ENCODE measurements around the gene PLB1. TPM values are rescaled to one million over a fixed set of nuclear protein-coding genes. Genes with fewer than 3 reads are reported as not detected.

Gene PLB1
- polyA plus RNA-seq, 1 donor from 2014 or later: 2.8 TPM

DNA sequence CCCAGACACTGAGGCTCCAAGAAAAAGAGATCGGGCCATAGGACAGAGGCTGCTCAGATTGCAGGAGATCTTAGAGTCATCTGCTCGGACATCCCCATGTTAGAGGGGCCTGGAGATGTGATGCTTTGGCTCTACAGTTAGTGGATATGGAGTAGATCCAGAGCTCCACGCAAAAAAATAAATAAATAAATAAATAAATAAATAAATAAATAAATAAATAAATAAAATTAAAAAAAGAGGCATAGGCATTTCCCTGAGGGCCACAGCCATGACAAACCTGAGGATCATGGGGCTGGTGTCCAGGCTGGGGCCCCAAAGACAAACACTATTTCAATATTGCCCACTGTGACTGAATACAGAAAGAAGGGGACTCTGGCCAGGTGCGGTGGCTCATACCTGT lies 85.5 kb downstream of the PLB1 start:
- Histone ChIP-seq H3K4me3 (ENCODE audit: low read length) (no peak overlapping the region), H3K9ac (ENCODE audit: low read length) (no peak overlapping the region), H2AFZ (ENCODE audit: low read depth, low read length) (no peak overlapping the region), H3K9me2 (ENCODE audit: insufficient read depth, low read length) (no peaks in the 10 kb centered on the region), H3K79me2 (replicated peaks; ENCODE audit: insufficient read depth, low read length) (no peaks in the 10 kb centered on the region), H3F3A (ENCODE audit: insufficient read depth, low read length, poor library complexity, severe bottlenecking) (no peaks in the 10 kb centered on the region), H3K4me2 (ENCODE audit: low read length) (no peak overlapping the region), H3K36me3 (ENCODE audit: insufficient read depth, low read length) (no peaks in the 10 kb centered on the region), H3K27ac (ENCODE audit: low read length) (no peak overlapping the region), H4K20me1 (ENCODE audit: insufficient read depth) (no peaks in the 10 kb centered on the region), H3K27me3 (ENCODE audit: insufficient read depth, low read depth, low read length) (no peaks in the 10 kb centered on the region), H3K9me3 (ENCODE audit: low read length) (no peaks in the 10 kb centered on the region)
- no peak for TF ChIP-seq RAD21 (conservative IDR thresholded peaks at IDR 0.05)
- no peak for TF ChIP-seq SMC3 (conservative IDR thresholded peaks at IDR 0.05; ENCODE audit: poor library complexity)
- TF ChIP-seq CTCF (IDR thresholded peaks at IDR 0.05; ENCODE audit: poor library complexity, severe bottlenecking): no peak
- no peak for TF ChIP-seq POLR2AphosphoS5 (IDR thresholded peaks at IDR 0.05)
- no peak for TF ChIP-seq EZH2 (IDR thresholded peaks at IDR 0.05; ENCODE audit: borderline replicate concordance, insufficient read depth, low read length, poor library complexity, severe bottlenecking)
- no peak for TF ChIP-seq REST (IDR thresholded peaks at IDR 0.05; ENCODE audit: borderline replicate concordance)
- no peak for TF ChIP-seq TAF1 (IDR thresholded peaks at IDR 0.05; ENCODE audit: low read depth)
- no peak for TF ChIP-seq MXI1 (conservative IDR thresholded peaks at IDR 0.05; ENCODE audit: poor library complexity, severe bottlenecking)
- TF ChIP-seq EP300 (conservative IDR thresholded peaks at IDR 0.05; ENCODE audit: poor library complexity, severe bottlenecking): no peak

- Histone ChIP-seq H3K4me3 (ENCODE audit: low read length) (no peak overlapping the region), H2AFZ (ENCODE audit: low read depth, low read length) (no peak overlapping the region), H3K27me3 (ENCODE audit: insufficient read depth, low read depth, low read length) (no peaks in the 10 kb centered on the region), H3K9ac (ENCODE audit: low read length) (no peak overlapping the region), H3K36me3 (ENCODE audit: insufficient read depth, low read length) (no peaks in the 10 kb centered on the region), H3K9me2 (ENCODE audit: insufficient read depth, low read length) (no peaks in the 10 kb centered on the region), H3F3A (ENCODE audit: insufficient read depth, low read length, poor library complexity, severe bottlenecking) (no peaks in the 10 kb centered on the region), H3K4me2 (ENCODE audit: low read length) (no peak overlapping the region), H3K9me3 (ENCODE audit: low read length) (no peaks in the 10 kb centered on the region), H4K20me1 (ENCODE audit: insufficient read depth) (no peaks in the 10 kb centered on the region), H3K79me2 (replicated peaks; ENCODE audit: insufficient read depth, low read length) (no peaks in the 10 kb centered on the region), H3K27ac (ENCODE audit: low read length) (no peak overlapping the region)
- no peak for TF ChIP-seq EZH2 (IDR thresholded peaks at IDR 0.05; ENCODE audit: borderline replicate concordance, insufficient read depth, low read length, poor library complexity, severe bottlenecking)
- TF ChIP-seq EP300 (conservative IDR thresholded peaks at IDR 0.05; ENCODE audit: poor library complexity, severe bottlenecking): no peak
- TF ChIP-seq RAD21 (conservative IDR thresholded peaks at IDR 0.05): no peak
- no peak for TF ChIP-seq POLR2AphosphoS5 (IDR thresholded peaks at IDR 0.05)
- TF ChIP-seq REST (IDR thresholded peaks at IDR 0.05; ENCODE audit: borderline replicate concordance): no peak
- no peak for TF ChIP-seq SMC3 (conservative IDR thresholded peaks at IDR 0.05; ENCODE audit: poor library complexity)
- no peak for TF ChIP-seq TAF1 (IDR thresholded peaks at IDR 0.05; ENCODE audit: low read depth)
- no peak for TF ChIP-seq CTCF (IDR thresholded peaks at IDR 0.05; ENCODE audit: poor library complexity, severe bottlenecking)
- no peak for TF ChIP-seq MXI1 (conservative IDR thresholded peaks at IDR 0.05; ENCODE audit: poor library complexity, severe bottlenecking)
These were observed 86.3 kb downstream of the PLB1 start for GRCh38 chr2:28582152-28582551.

Data from neural cell (in vitro differentiated cells).